ENCODE data around the gene TSPEAR. TPM values are rescaled to one million over a fixed set of nuclear protein-coding genes. Genes with fewer than 3 reads are reported as not detected.

Gene TSPEAR
- total and polyA plus RNA-seq, 9 of the 15 experiments (the other 6 are each of a cell fraction or from before 2014, with no cell fraction given): not detected

GRCh38 chr21:44568261-44568660 is 143.1 kb downstream of the TSPEAR start:
- in situ Hi-C loops (cut with MboI): no loop called here
- peaks cover 0 to 20% of the 10 kb centered on the region in 2 experiments; a peak in 1 of 5 replicates for H3K4me1 ChIP-seq (replicated peaks in 1 of 2; ENCODE audit: control insufficient read depth in 2 of 2, insufficient read depth in 2 of 2, low read length in 2 of 2)
- DNase-seq (ENCODE audit: extremely low read depth in 1 of 4, low spot score in 3 of 4) (no peak), ATAC-seq (no peak), FAIRE-seq (no peak)
- H3K36me3 ChIP-seq (ENCODE audit: control insufficient read depth, insufficient read depth, low read length): no peaks in the 10 kb centered on the region
- ChIA-PET CTCF (ENCODE audit: low intra/inter-chr PET ratio) (no interaction called here), POLR2A (interaction anchor here (0.6 kb wide), 1 partner anchor 41 kb away, joined by 3 read pairs; no protein-coding TSS in a partner anchor)
- no peak overlapping the region for H3K4me2 ChIP-seq (ENCODE audit: insufficient read depth, low read length)
- no peak overlapping the region for H2AFZ ChIP-seq (ENCODE audit: low read depth, low read length)
- H3K27ac ChIP-seq (ENCODE audit: extremely low read depth, low read depth, low read length): no peak overlapping the region
- no peak for TF ChIP-seq ZNF695 (CRISPR knock-in tag; IDR thresholded peaks at IDR 0.05)
- no peak for TF ChIP-seq GTF2A2 (tag; IDR thresholded peaks at IDR 0.05)
- TF ChIP-seq CAMTA2 (CRISPR knock-in tag; conservative IDR thresholded peaks at IDR 0.05): no peak
- TF ChIP-seq JUND (IDR thresholded peaks at IDR 0.05; ENCODE audit: borderline replicate concordance, low read depth, low read length): no peak
- no peak for TF ChIP-seq JUND (tag; IDR thresholded peaks at IDR 0.05; ENCODE audit: borderline replicate concordance, low read depth, low read length)
- no peak for TF ChIP-seq GTF2B (IDR thresholded peaks at IDR 0.05; ENCODE audit: extremely low read depth, insufficient read length)
- TF ChIP-seq CBX5 (IDR thresholded peaks at IDR 0.05; ENCODE audit: borderline replicate concordance, low read depth): no peak
- TF ChIP-seq NCOA1 (IDR thresholded peaks at IDR 0.05; ENCODE audit: low read depth): no peak
- no peak for TF ChIP-seq ZMIZ1 (IDR thresholded peaks at IDR 0.05; ENCODE audit: low read depth in 2 of 2, low read length in 2 of 2)
- TF ChIP-seq ZBTB49 (CRISPR knock-in tag; IDR thresholded peaks at IDR 0.05; ENCODE audit: borderline replicate concordance): no peak
- no peak for TF ChIP-seq PHB (CRISPR knock-in tag; IDR thresholded peaks at IDR 0.05)
- TF ChIP-seq ZKSCAN1 (IDR thresholded peaks at IDR 0.05; ENCODE audit: low read depth, low read length): no peak
- TF ChIP-seq RB1 (IDR thresholded peaks at IDR 0.05; ENCODE audit: low read depth): no peak
- no peak for TF ChIP-seq IRF2 (CRISPR knock-in tag; IDR thresholded peaks at IDR 0.05)
- TF ChIP-seq PPARD (CRISPR knock-in tag; IDR thresholded peaks at IDR 0.05): no peak
- no peak for TF ChIP-seq PURB (CRISPR knock-in tag; IDR thresholded peaks at IDR 0.05; ENCODE audit: low read depth)
- no peak for TF ChIP-seq SP1 (CRISPR knock-in tag; IDR thresholded peaks at IDR 0.05)
- no TSS peak for BruUV-seq (replicated peaks)
- no peaks in the 10 kb centered on the region for H4K20me1 ChIP-seq (replicated peaks; ENCODE audit: control insufficient read depth, insufficient read depth, low read length)
- no peaks in the 10 kb centered on the region for H3K9me1 ChIP-seq (ENCODE audit: control insufficient read depth, insufficient read depth, low read length)
- H3K9me3 ChIP-seq (replicated peaks; ENCODE audit: control insufficient read depth, insufficient read depth, low read depth, low read length): no peaks in the 10 kb centered on the region
- no peaks in the 10 kb centered on the region for H3K79me2 ChIP-seq (ENCODE audit: control insufficient read depth, insufficient read depth, low read length)
- H3K27me3 ChIP-seq (ENCODE audit: control insufficient read depth in 2 of 2, insufficient read depth in 2 of 2, low read length in 2 of 2): peaks cover 19 to 30% of the 10 kb centered on the region in 2 experiments; a peak in 3 of 5 replicates
- H3K9ac ChIP-seq (ENCODE audit: insufficient read depth in 1 of 2, low read depth in 2 of 2, low read length in 2 of 2): no peak overlapping the region; a peak in 1 of 4 replicates
- intact Hi-C loops (cut with micrococcal nuclease): no loop called here
- 0% methylated on average over 12 of the region's 12 CpGs for WGBS (ENCODE audit: insufficient coverage, low coverage, missing lambda C conversion rate)
- H3K4me3 ChIP-seq: no peak overlapping the region
